ENCODE results near the gene HMCN2. TPM values are rescaled to one million over a fixed set of nuclear protein-coding genes. Genes with fewer than 3 reads are reported as not detected.
A peak's percentile ranks its signal among the peaks of the same experiment; 100 is the strongest.

Gene HMCN2
- total and polyA plus RNA-seq, 2 of the 4 experiments (the other 2 are of a cell fraction): 0.02 TPM; not detected in 1

- Histone ChIP-seq H3K4me2 (ENCODE audit: low read depth, low read length) (no peak overlapping the region), H3K79me1 (ENCODE audit: low read depth in 1 of 2, low read length in 2 of 2) (no peaks in the 10 kb centered on the region), H3K4me3 (ENCODE audit: insufficient read depth, low read depth, low read length) (no peak overlapping the region), H2BK20ac (ENCODE audit: low read depth, low read length) (no peak overlapping the region), H2BK120ac (ENCODE audit: low read depth, low read length) (no peak overlapping the region), H2AK5ac (ENCODE audit: low read depth, low read length) (no peak overlapping the region), H4K91ac (ENCODE audit: insufficient read depth, low read depth, low read length) (no peak overlapping the region), H3K4ac (ENCODE audit: low read depth, low read length) (no peak overlapping the region), H3K14ac (replicated peaks; ENCODE audit: low read depth, low read length) (no peak overlapping the region), H3K9me1 (ENCODE audit: insufficient read depth, low read length) (peaks cover 9% of the 10 kb centered on the region; the same call in 1 of the 2 replicates), H3K9ac (ENCODE audit: low read depth, low read length) (no peak overlapping the region), H2BK15ac (ENCODE audit: low read depth, low read length) (no peak overlapping the region), H2AFZ (replicated peaks; ENCODE audit: low read length, poor library complexity) (no peak overlapping the region), H3K9me3 (ENCODE audit: control insufficient read depth, insufficient read depth, low read length) (no peaks in the 10 kb centered on the region), H4K20me1 (ENCODE audit: insufficient read depth, low read length) (peaks cover 5% of the 10 kb centered on the region; the same call in 1 of the 2 replicates), H3K56ac (ENCODE audit: extremely low read depth, insufficient read depth, low read length) (no peak overlapping the region), H4K5ac (ENCODE audit: low read depth, low read length) (no peak overlapping the region), H3K23ac (ENCODE audit: low read depth, low read length) (no peak overlapping the region), H3K36me3 (ENCODE audit: control insufficient read depth, insufficient read depth, low read length) (no peaks in the 10 kb centered on the region), H3K27me3 (ENCODE audit: control insufficient read depth, insufficient read depth, low read length) (peaks cover 40% of the 10 kb centered on the region), H4K8ac (ENCODE audit: low read depth in 2 of 2, low read length in 2 of 2) (no peak overlapping the region), H2AK9ac (replicated peaks; ENCODE audit: low read depth, low read length, poor library complexity) (peak overlapping the region; percentile 70), H3K4me1 (ENCODE audit: control insufficient read depth, insufficient read depth, low read length) (no peaks in the 10 kb centered on the region), H3K18ac (ENCODE audit: low read depth, low read length) (no peak overlapping the region), H3K27ac (ENCODE audit: insufficient read depth, low read length) (no peak overlapping the region), H2BK5ac (ENCODE audit: low read depth, low read length, poor library complexity, severe bottlenecking) (no peak overlapping the region)
- CTCF ChIA-PET: no interaction called here
- intact Hi-C loops (cut with micrococcal nuclease) (no loop called here), in situ Hi-C loops (cut with MboI; ENCODE audit: low sequenced_read_pairs) (no loop called here), dilution Hi-C loops (cut with HindIII; ENCODE audit: low sequenced_read_pairs, unreplicated experiment) (no loop called here)
- no peak for TF ChIP-seq RAD21 (IDR thresholded peaks at IDR 0.05; ENCODE audit: low read length)
- no peak for TF ChIP-seq BHLHE40 (IDR thresholded peaks at IDR 0.05; ENCODE audit: low read depth, low read length)
- no peak for ATAC-seq (ENCODE audit: low read depth)
- WGBS, 2 experiments (ENCODE audit: extremely low coverage in 2 of 2, insufficient read length in 1 of 2): no CpG with 5 or more reads among the region's 11 CpGs
- no peak for DNase-seq
- POLR2A ChIA-PET (ENCODE audit: unreplicated experiment): no interaction called here
- BruUV-seq (replicated peaks): no TSS peak
Observed at GRCh38 chr9:130349398-130349797, 83.8 kb downstream of the HMCN2 start.
